Uterus (tissue), 4 donors: ENCODE results near the gene POLD1. TPM values are rescaled to one million over a fixed set of nuclear protein-coding genes. Genes with fewer than 3 reads are reported as not detected.

Experiments used
- DNase-seq, 2 donors: peaks; one replicate each; pipeline ENCODE4 v3.0.0-alpha.2; 2019 to 2020
- H3K27ac ChIP-seq, 2 donors: fragments of 200-600 bp; sonication (generic); 1 replicate in 1 of 2; 2 replicates in 1 of 2; pipeline ENCODE4 v1.5.1; 2016 to 2018
- H3K27me3 ChIP-seq, 2 donors: fragments of 200-600 bp; sonication (generic); one replicate each; pipeline ENCODE4 v1.5.1; 2018 to 2019; ENCODE audit warnings: control low read depth in 1 of 2
- H3K36me3 ChIP-seq, 2 donors: fragments of 200-600 bp; sonication (generic); one replicate each; pipeline ENCODE4 v1.5.1; 2019; ENCODE audit warnings: control low read depth in 1 of 2
- H3K4me1 ChIP-seq, 2 donors: fragments of 200-600 bp; sonication (generic); one replicate each; pipeline ENCODE4 v1.5.1; 2018 to 2019; ENCODE audit warnings: control low read depth in 1 of 2
- H3K4me3 ChIP-seq, 2 donors: fragments of 200-600 bp; sonication (generic); 1 replicate in 1 of 2; 2 replicates in 1 of 2; pipeline ENCODE4 v1.5.1; 2018 to 2019; ENCODE audit warnings: mild to moderate bottlenecking in 1 of 2
- H3K9me3 ChIP-seq, 2 donors: fragments of 200-600 bp; sonication (generic); one replicate each; pipeline ENCODE4 v1.5.1; 2019; ENCODE audit warnings: control low read depth in 1 of 2
- CTCF ChIP-seq, 4 experiments: fragments of 200-600 bp in 2 of 4; fragments of 450-650 bp in 2 of 4; sonication (generic) in 2 of 4; IDR thresholded peaks; one replicate each; pipeline ENCODE4 v1.5.1; 2016 to 2019; ENCODE audit warnings: antibody characterized with exemption in 4 of 4, mild to moderate bottlenecking in 2 of 4, moderate library complexity in 1 of 4
- POLR2A ChIP-seq, 2 donors: fragments of 450-650 bp; IDR thresholded peaks; one replicate each; pipeline ENCODE4 v1.6.1; 2016; ENCODE audit warnings: antibody characterized with exemption in 2 of 2, mild to moderate bottlenecking in 1 of 2, moderate library complexity in 1 of 2
- intact Hi-C: fragments of 100-400 bp; cut with DNase I; formaldehyde crosslinking; loops from one replicate; pipeline ENCODE4 v1.15.1; 2023; ENCODE audit warnings: low total_unique reads
- total RNA-seq, 4 donors: library from RNA; depleted of rRNA in 3 of 4; stranded (reverse); fragments of >200 nt in 3 of 4; gene quantifications; one replicate each; pipeline versions ENCODE4 v1.1.0 to v1.2.4, GENCODE V29; 2014 to 2023
- donor health status: DM: yes; HTN: yes; CAD: no.

The POLD1 gene
- total RNA-seq, 4 donors from 2014 or later, result 10.6 to 47.9 (median 24.0) TPM

DNA sequence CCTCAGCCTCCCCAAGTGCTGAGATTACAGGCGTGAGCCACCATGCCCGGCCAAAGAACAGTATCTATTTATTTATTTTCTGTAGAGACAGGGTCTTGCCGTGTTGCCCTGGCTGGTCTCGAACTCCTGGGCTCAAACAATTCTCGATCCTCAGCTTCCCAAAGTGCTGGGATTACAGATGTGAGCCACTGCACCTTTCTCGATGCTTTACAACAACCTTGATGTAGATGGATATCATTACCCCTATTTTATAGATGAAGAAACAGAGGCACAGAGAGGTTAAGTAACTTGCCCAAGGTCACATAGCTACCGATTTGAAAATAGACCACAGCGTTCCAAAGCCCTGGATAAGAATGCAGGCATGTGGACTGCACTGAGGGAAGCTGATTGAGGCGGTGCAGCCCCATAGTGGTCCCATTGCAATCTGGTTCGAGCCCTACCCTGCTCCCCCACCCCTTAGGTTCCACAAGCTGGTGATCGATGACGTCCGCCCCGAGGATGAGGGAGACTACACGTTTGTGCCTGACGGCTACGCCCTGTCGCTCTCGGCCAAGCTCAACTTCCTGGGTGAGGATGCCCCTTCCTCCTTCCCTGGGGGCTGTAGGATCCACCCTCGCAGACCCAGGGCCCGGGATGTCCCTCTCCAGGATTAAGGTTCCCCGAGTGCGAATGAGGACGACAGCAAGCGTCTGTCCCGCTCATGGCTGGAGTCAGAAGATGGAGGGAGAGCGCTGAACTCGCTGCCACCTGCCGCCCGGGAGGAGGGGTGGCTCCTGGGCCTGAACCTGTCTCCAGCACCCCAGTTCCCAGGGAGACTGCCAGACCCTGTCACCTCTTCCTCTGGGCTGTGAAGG lies 66.4 kb downstream of the POLD1 start:
- H3K4me1 ChIP-seq, result no peaks in the 10 kb centered on the region
- H3K27me3 ChIP-seq, result no peaks in the 10 kb centered on the region
- H3K4me3 ChIP-seq, result no peak overlapping the region
- H3K36me3 ChIP-seq, result no peaks in the 10 kb centered on the region
- no peaks in the 10 kb centered on the region for H3K9me3 ChIP-seq
- intact Hi-C loops, result no loop called here
- TF ChIP-seq POLR2A (IDR thresholded peaks at IDR 0.05) (no peak), CTCF (IDR thresholded peaks at IDR 0.05) (no peak)
- H3K27ac ChIP-seq, result no peak overlapping the region
- no peak for DNase-seq

DNA sequence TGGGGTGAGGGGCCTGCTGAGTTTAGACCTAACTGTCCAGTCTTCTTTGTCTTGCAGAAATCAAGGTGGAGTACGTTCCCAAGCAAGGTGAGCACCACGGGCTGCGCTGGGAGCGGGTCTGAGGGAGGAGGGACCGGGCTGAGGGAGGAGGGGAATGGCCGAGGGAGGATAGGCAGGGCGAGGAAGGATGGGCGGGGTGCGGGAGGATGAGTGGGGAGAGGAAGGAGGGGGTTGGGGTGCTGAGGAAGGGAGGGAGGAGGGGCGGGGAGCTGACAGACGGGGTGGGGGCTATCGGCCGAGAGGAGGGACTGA lies 67.0 kb downstream of the POLD1 start:
- Histone ChIP-seq H3K4me1 (no peaks in the 10 kb centered on the region), H3K27ac (no peak overlapping the region), H3K9me3 (no peaks in the 10 kb centered on the region), H3K27me3 (no peaks in the 10 kb centered on the region), H3K4me3 (no peak overlapping the region), H3K36me3 (no peaks in the 10 kb centered on the region)
- TF ChIP-seq POLR2A (IDR thresholded peaks at IDR 0.05), result no peak
- no peak for TF ChIP-seq CTCF (IDR thresholded peaks at IDR 0.05)
- intact Hi-C loops, result no loop called here
- DNase-seq, result no peak

GRCh38 chr19:50453243-50453642 lies 69.1 kb downstream of the POLD1 start:
- no peaks in the 10 kb centered on the region for H3K9me3 ChIP-seq
- H3K4me3 ChIP-seq, result no peak overlapping the region
- no peaks in the 10 kb centered on the region for H3K36me3 ChIP-seq
- no peak overlapping the region for H3K27ac ChIP-seq
- peaks cover 0 to 4% of the 10 kb centered on the region in 2 donors for H3K27me3 ChIP-seq
- intact Hi-C loops, result no loop called here
- no peak for DNase-seq
- no peaks in the 10 kb centered on the region for H3K4me1 ChIP-seq
- TF ChIP-seq POLR2A (IDR thresholded peaks at IDR 0.05) (no peak), CTCF (IDR thresholded peaks at IDR 0.05) (no peak)

- H3K9me3 ChIP-seq, result no peaks in the 10 kb centered on the region
- no peak overlapping the region for H3K27ac ChIP-seq
- H3K4me3 ChIP-seq, result no peak overlapping the region
- no peaks in the 10 kb centered on the region for H3K4me1 ChIP-seq
- no peak for DNase-seq
- no peaks in the 10 kb centered on the region for H3K36me3 ChIP-seq
- no peak for TF ChIP-seq CTCF (IDR thresholded peaks at IDR 0.05)
- TF ChIP-seq POLR2A (IDR thresholded peaks at IDR 0.05), result no peak
- peaks cover 0 to 5% of the 10 kb centered on the region in 2 donors for H3K27me3 ChIP-seq
- intact Hi-C loops, result no loop called here
Observed at GRCh38 chr19:50455992-50456391, 71.8 kb downstream of the POLD1 start.

GRCh38 chr19:50457300-50457699 lies 73.2 kb downstream of the POLD1 start:
- Histone ChIP-seq H3K27me3 (peaks cover 0 to 5% of the 10 kb centered on the region in 2 donors), H3K4me3 (no peak overlapping the region), H3K4me1 (no peaks in the 10 kb centered on the region), H3K9me3 (no peaks in the 10 kb centered on the region), H3K27ac (no peak overlapping the region), H3K36me3 (no peaks in the 10 kb centered on the region)
- DNase-seq, result no peak
- TF ChIP-seq POLR2A (IDR thresholded peaks at IDR 0.05) (no peak), CTCF (IDR thresholded peaks at IDR 0.05) (no peak)
- intact Hi-C loops, result no loop called here
